ENCODE data around the gene TTC23L.

DNA sequence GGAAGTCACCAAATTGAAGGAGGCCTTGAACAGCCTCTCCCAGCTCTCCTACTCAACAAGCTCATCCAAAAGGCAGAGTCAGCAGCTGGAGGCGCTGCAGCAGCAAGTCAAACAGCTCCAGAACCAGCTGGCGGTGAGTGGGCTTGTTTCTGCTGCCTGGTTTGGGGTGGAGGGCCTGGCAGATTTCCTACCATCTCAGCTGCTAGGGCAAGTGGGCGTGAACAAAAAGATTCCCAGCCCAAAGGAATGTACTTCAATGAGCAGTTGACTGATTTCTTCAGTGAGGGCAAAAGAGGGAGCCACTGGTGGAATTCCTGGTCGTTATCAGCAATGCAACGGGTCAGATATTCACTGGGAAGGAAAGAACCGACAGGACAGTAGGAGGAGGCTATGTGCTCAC is 12.6 kb upstream of the TTC23L start:
- TF ChIP-seq, protein P1, sequence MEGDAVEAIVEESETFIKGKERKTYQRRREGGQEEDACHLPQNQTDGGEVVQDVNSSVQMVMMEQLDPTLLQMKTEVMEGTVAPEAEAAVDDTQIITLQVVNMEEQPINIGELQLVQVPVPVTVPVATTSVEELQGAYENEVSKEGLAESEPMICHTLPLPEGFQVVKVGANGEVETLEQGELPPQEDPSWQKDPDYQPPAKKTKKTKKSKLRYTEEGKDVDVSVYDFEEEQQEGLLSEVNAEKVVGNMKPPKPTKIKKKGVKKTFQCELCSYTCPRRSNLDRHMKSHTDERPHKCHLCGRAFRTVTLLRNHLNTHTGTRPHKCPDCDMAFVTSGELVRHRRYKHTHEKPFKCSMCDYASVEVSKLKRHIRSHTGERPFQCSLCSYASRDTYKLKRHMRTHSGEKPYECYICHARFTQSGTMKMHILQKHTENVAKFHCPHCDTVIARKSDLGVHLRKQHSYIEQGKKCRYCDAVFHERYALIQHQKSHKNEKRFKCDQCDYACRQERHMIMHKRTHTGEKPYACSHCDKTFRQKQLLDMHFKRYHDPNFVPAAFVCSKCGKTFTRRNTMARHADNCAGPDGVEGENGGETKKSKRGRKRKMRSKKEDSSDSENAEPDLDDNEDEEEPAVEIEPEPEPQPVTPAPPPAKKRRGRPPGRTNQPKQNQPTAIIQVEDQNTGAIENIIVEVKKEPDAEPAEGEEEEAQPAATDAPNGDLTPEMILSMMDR (IDR thresholded peaks at IDR 0.05; ENCODE audit: low read depth, low read length): no peak
- TF ChIP-seq EZH2phosphoT487 (IDR thresholded peaks at IDR 0.05; ENCODE audit: low read depth): no peak
